Measurements from ENCODE around the gene BAAT.

BAAT gene

DNA sequence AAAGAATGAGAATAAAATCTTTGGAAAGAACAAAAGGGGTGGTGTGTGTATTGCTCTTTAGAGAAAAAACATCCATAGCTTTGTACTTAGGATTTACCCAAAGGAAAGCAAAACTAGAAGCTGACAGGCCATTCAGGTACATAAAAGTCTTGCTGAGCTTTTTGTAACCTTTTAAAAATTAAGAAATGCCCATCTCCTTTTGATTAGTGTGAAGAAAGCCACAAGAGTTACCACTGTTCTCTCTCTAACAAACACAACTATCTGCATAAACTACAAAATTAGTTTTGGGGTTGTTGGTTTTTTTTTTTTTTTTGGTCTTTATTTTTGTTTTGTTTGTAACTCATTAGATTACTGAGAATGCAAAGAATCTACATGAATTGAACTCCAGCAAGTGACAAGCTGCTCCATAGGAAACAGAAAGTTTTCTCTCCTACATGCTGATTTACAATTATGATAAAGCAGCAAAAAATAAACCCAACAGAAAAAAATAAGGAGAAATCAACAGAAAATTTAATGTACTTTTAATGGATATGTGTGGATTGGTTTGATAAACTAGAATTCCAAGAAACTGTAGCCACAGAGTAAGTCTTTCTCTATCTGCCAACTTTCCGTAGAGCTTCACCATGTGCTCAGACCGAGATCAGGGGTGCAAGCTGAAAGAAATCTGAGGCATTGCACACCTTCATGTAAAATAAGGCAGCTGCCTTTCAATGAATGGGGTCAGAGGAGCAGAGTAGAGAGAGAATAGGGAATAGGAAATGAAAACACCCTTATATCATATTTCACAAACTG is 12.3 kb downstream of the BAAT start:
- no peaks in the 10 kb centered on the region for H4K20me1 ChIP-seq (ENCODE audit: insufficient read depth)
- H3K4me2 ChIP-seq = no peak overlapping the region; the same call in 1 of the 2 replicates

DNA sequence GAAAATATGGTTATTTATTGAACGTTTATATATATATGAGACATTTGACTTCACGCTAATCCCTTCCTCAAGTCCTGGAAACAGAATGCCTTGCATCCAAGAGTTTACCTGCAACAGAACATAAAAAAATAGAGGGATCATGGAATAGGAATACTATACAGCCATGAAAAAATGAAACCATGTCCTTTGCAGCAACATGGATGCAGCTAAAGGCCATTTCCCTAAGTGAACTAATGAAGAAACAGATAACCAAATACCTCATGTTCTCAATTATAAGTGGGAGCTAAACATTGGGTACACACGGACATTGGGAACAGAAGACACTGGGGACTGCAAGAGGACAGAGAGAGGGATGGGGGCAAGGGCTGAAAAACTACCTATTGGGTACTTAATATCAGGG is 13.0 kb downstream of the BAAT start:
- Histone ChIP-seq H3K9ac (no peak overlapping the region), H2AFZ (ENCODE audit: low read depth) (no peak overlapping the region), H3K36me3 (ENCODE audit: insufficient read depth) (no peaks in the 10 kb centered on the region), H3K4me3 (IDR thresholded peaks at IDR 0.05; ENCODE audit: insufficient read depth, low read depth, low read length) (no peak overlapping the region), H3K4me1 (ENCODE audit: low read depth, poor library complexity, severe bottlenecking) (no peaks in the 10 kb centered on the region), H3K79me2 (ENCODE audit: insufficient read depth, low read depth) (no peaks in the 10 kb centered on the region), H4K20me1 (ENCODE audit: insufficient read depth) (no peaks in the 10 kb centered on the region), H3K4me2 (no peak overlapping the region), H3K27me3 (ENCODE audit: insufficient read depth, low read depth) (no peaks in the 10 kb centered on the region), H3K27ac (no peak overlapping the region)
- TF ChIP-seq, protein P1, sequence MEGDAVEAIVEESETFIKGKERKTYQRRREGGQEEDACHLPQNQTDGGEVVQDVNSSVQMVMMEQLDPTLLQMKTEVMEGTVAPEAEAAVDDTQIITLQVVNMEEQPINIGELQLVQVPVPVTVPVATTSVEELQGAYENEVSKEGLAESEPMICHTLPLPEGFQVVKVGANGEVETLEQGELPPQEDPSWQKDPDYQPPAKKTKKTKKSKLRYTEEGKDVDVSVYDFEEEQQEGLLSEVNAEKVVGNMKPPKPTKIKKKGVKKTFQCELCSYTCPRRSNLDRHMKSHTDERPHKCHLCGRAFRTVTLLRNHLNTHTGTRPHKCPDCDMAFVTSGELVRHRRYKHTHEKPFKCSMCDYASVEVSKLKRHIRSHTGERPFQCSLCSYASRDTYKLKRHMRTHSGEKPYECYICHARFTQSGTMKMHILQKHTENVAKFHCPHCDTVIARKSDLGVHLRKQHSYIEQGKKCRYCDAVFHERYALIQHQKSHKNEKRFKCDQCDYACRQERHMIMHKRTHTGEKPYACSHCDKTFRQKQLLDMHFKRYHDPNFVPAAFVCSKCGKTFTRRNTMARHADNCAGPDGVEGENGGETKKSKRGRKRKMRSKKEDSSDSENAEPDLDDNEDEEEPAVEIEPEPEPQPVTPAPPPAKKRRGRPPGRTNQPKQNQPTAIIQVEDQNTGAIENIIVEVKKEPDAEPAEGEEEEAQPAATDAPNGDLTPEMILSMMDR (conservative IDR thresholded peaks at IDR 0.05; ENCODE audit: low read depth, low read length) = no peak

More for the DNA sequence above, 12.3 kb downstream of the BAAT start:
- TF ChIP-seq, protein P1 (conservative IDR thresholded peaks at IDR 0.05; ENCODE audit: low read depth, low read length) = no peak
- Histone ChIP-seq H3K4me3 (IDR thresholded peaks at IDR 0.05; ENCODE audit: insufficient read depth, low read depth, low read length) (no peak overlapping the region), H2AFZ (ENCODE audit: low read depth) (no peak overlapping the region), H3K36me3 (ENCODE audit: insufficient read depth) (no peaks in the 10 kb centered on the region), H3K27me3 (ENCODE audit: insufficient read depth, low read depth) (no peaks in the 10 kb centered on the region), H3K79me2 (ENCODE audit: insufficient read depth, low read depth) (no peaks in the 10 kb centered on the region), H3K27ac (no peak overlapping the region), H3K9ac (no peak overlapping the region), H3K4me1 (ENCODE audit: low read depth, poor library complexity, severe bottlenecking) (no peaks in the 10 kb centered on the region)

DNA sequence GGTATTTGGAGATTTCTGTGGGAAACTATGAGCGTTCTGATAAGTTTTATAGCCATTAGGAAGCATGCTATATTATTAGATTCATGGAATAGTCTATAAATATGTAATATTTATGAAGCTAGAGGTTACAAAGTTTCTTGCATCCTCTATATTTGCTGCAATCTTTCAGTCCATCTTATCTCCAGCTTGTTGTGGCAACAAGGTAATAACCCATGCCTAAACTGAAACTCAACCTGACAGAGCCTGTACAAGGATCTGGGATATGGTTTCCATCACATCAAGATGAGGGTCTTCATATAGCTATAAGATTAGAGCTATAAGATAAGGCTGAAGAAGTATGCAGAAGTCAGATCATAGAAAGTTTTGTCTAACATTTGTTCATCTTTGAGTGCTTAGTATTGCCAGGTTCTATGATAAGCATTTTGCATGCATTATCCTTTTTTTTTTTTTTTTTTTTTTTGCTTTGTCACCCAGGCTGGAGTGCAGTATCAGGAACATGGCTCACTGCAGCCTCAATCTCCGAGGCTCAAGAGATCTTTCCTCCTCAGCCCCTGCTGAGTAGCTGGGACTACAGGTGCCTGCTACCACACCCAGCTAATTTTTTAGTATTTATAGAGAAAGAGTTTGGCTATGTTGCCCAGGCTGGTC is 14.8 kb downstream of the BAAT start:
- Histone ChIP-seq H3K4me1 (ENCODE audit: low read depth, poor library complexity, severe bottlenecking) (no peaks in the 10 kb centered on the region), H2AFZ (ENCODE audit: low read depth) (no peak overlapping the region), H4K20me1 (ENCODE audit: insufficient read depth) (no peaks in the 10 kb centered on the region), H3K9ac (no peak overlapping the region), H3K4me3 (IDR thresholded peaks at IDR 0.05; ENCODE audit: insufficient read depth, low read depth, low read length) (no peak overlapping the region), H3K27ac (no peak overlapping the region), H3K36me3 (ENCODE audit: insufficient read depth) (no peaks in the 10 kb centered on the region), H3K27me3 (ENCODE audit: insufficient read depth, low read depth) (no peaks in the 10 kb centered on the region), H3K79me2 (ENCODE audit: insufficient read depth, low read depth) (no peaks in the 10 kb centered on the region), H3K4me2 (no peak overlapping the region)
- TF ChIP-seq, protein P1 (conservative IDR thresholded peaks at IDR 0.05; ENCODE audit: low read depth, low read length) = no peak

DNA sequence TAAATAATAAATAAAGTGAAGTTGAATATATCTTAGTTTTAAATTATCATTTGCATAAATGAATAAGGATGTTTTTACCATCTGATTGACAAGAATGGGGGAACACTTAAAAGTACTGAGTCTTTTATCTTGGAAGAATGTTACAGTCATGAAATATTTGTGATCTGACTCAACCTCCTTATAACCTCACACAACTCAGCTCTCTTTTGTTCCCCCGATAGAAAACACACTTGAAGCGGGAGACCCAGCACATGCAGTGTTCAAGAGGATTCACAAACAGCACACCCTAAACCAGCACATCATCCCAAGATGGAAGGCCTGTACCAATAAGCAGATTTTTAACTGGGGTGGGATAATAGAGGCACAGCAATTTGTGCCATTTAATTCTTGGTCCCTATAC is 15.5 kb downstream of the BAAT start:
- Histone ChIP-seq H4K20me1 (ENCODE audit: insufficient read depth) (no peaks in the 10 kb centered on the region), H3K27me3 (ENCODE audit: insufficient read depth, low read depth) (no peaks in the 10 kb centered on the region), H3K4me2 (no peak overlapping the region), H3K4me3 (IDR thresholded peaks at IDR 0.05; ENCODE audit: insufficient read depth, low read depth, low read length) (no peak overlapping the region), H2AFZ (ENCODE audit: low read depth) (no peak overlapping the region), H3K9ac (no peak overlapping the region), H3K36me3 (ENCODE audit: insufficient read depth) (no peaks in the 10 kb centered on the region), H3K4me1 (ENCODE audit: low read depth, poor library complexity, severe bottlenecking) (no peaks in the 10 kb centered on the region), H3K27ac (no peak overlapping the region), H3K79me2 (ENCODE audit: insufficient read depth, low read depth) (no peaks in the 10 kb centered on the region)
- TF ChIP-seq, protein P1 (conservative IDR thresholded peaks at IDR 0.05; ENCODE audit: low read depth, low read length) = no peak

Data from KMS-11 (cell line).